Erythroblast (primary cell): ENCODE measurements around the gene TNNT2.

Experiments used
- GATA1 ChIP-seq: IDR thresholded peaks from 2 replicates; pipeline ENCODE4 v1.6.1; 2011; ENCODE audit warnings: low read depth, mild to moderate bottlenecking, control low read depth, low read length, moderate library complexity
- POLR2A ChIP-seq: IDR thresholded peaks from 2 replicates; pipeline ENCODE4 v1.6.1; 2011; ENCODE audit warnings: mild to moderate bottlenecking, low read length

GRCh38 chr1:201335174-201335870 lies 42.2 kb downstream of the TNNT2 start:
- TF ChIP-seq POLR2A: no peak
- no peak for TF ChIP-seq GATA1
